Peyer's patch (tissue), 4 donors: ENCODE measurements around the gene DENND1B.

Experiments
- POLR2A ChIP-seq, 2 donors: fragments of 450-650 bp; IDR thresholded peaks; one replicate each; pipeline ENCODE4 v1.5.1; 2017; ENCODE audit warnings: antibody characterized with exemption in 2 of 2, mild to moderate bottlenecking in 2 of 2, moderate library complexity in 2 of 2
- TF ChIP-seq, protein P1 (sequence below), 6 experiments: fragments of 450-650 bp in 4 of 6; fragments of 200-600 bp in 2 of 6; sonication (generic) in 1 of 6; IDR thresholded peaks; one replicate each; pipeline ENCODE4 v1.5.1; 2017 to 2019; ENCODE audit warnings: antibody characterized with exemption in 6 of 6, mild to moderate bottlenecking in 3 of 6, moderate library complexity in 1 of 6

DNA sequence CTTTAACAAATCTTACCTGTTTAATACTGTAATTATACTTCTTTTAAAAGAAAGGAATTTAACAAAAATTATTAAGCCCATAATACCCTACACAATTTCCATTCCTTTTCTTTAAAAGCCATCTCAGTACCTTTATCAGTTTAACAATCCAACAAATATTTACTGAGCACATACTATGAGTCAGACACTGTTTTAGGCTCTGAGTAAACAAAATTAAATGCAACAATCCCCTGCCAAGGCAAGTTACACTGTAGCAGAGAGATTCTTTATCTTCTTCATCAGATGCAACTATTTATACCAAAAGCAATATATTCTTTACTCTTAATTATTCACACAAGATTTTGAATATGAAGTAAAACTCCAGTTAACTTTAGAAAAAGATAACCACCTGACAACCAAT lies 12.0 kb downstream of the DENND1B start:
- TF ChIP-seq, protein P1, sequence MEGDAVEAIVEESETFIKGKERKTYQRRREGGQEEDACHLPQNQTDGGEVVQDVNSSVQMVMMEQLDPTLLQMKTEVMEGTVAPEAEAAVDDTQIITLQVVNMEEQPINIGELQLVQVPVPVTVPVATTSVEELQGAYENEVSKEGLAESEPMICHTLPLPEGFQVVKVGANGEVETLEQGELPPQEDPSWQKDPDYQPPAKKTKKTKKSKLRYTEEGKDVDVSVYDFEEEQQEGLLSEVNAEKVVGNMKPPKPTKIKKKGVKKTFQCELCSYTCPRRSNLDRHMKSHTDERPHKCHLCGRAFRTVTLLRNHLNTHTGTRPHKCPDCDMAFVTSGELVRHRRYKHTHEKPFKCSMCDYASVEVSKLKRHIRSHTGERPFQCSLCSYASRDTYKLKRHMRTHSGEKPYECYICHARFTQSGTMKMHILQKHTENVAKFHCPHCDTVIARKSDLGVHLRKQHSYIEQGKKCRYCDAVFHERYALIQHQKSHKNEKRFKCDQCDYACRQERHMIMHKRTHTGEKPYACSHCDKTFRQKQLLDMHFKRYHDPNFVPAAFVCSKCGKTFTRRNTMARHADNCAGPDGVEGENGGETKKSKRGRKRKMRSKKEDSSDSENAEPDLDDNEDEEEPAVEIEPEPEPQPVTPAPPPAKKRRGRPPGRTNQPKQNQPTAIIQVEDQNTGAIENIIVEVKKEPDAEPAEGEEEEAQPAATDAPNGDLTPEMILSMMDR (IDR thresholded peaks at IDR 0.05): no peak
- no peak for TF ChIP-seq POLR2A (IDR thresholded peaks at IDR 0.05)
